GM12872 (cell line): Measurements from ENCODE around the gene ANKRD44.

Experiments used
- TF ChIP-seq, protein P1 (sequence below): IDR thresholded peaks from 3 replicates; pipeline ENCODE4 v1.5.1; 2011; ENCODE audit warnings: low read depth, mild to moderate bottlenecking, low read length, moderate library complexity; ENCODE audit not compliant: insufficient read depth

The ANKRD44 gene

DNA sequence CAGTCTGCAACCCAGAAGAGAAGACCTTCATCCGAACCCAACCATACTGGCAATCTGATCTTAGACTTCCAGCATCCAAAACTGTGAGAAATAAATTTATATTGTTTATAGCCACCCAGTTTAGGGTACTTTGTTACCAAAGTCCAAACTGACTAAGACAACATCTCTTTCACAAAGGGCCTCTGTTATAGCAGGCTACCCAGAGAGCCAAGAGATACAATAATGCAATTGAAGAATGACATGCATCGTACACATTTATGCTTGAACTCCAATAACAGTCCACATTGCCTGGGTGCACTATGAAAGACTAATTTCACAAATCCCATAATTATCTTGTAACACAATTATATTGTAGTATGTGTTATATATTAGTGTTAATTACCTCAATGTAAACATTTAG is 39.1 kb upstream of the ANKRD44 start:
- TF ChIP-seq, protein P1, sequence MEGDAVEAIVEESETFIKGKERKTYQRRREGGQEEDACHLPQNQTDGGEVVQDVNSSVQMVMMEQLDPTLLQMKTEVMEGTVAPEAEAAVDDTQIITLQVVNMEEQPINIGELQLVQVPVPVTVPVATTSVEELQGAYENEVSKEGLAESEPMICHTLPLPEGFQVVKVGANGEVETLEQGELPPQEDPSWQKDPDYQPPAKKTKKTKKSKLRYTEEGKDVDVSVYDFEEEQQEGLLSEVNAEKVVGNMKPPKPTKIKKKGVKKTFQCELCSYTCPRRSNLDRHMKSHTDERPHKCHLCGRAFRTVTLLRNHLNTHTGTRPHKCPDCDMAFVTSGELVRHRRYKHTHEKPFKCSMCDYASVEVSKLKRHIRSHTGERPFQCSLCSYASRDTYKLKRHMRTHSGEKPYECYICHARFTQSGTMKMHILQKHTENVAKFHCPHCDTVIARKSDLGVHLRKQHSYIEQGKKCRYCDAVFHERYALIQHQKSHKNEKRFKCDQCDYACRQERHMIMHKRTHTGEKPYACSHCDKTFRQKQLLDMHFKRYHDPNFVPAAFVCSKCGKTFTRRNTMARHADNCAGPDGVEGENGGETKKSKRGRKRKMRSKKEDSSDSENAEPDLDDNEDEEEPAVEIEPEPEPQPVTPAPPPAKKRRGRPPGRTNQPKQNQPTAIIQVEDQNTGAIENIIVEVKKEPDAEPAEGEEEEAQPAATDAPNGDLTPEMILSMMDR: no peak

DNA sequence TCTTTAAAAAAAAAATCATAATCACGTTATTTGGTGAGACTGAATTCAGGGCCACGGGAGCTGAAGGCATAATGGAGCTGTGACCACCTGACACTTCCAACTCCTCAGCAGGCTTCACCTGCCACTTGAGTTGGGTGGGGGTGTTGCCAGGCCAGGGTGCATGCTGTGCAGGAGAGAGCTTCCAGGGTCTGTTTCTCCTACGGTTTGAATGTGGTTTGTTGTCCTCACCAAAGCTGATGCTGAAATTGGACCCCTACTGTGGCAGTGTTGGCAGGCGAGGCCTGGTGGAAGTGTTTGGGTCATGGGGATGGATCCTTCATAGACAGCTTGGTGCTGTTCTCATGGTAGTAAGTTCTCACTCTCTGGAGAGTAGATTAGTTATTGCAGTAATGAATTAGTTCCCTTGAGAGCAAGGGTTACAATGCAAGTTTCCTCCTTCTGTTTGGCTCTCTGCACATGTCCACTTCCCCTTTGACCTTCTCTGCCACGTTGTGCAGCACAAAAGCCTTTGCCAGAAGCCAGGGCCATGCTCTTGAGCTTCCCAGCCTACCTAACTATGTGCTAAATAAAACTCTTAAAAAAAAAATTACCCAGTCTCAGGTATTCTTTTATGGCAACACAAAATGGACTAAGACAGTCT is 38.3 kb upstream of the ANKRD44 start:
- TF ChIP-seq, protein P1: no peak

DNA sequence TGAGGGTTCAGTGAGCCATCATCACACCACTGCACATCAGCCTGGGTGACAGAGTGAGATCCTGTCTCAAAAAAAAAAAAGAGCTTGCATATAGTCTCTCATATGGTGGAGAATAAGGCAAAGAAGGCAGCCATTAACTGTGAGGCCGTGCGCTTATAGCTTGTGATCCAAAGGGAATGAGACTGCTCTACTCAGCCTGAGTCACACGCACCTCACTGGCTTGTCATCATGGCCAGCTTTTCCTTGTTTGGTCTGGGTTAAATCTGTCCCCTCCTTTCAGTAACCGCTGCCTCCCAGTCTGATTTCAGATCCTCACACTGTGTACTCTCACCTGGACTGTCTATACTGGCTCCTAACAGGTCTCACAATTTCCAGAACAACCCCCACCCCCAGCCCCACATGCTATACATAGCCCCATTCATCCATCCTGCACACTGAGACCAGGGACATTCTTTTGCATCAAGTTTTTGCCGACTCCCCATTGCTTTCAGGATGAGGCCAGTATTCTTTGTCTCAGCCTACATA is 35.3 kb upstream of the ANKRD44 start:
- TF ChIP-seq, protein P1: no peak

DNA sequence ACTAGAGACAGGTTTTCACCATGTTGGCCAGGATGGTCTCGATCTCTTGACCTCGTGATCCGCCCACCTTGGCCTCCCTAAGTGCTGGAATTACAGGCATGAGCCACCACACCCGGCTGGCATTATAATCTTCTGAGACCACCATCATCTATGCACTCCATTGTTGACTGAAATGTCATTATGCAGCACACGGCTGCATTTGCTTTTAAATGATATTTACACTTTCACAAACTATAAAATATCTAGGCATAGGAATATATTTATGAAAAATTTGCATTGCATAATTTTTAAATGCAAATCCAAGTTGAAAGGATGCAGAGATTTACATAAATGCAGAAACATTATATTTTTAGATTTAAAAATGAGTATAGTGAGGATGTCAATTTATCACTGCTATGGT is 30.0 kb upstream of the ANKRD44 start:
- TF ChIP-seq, protein P1: no peak

DNA sequence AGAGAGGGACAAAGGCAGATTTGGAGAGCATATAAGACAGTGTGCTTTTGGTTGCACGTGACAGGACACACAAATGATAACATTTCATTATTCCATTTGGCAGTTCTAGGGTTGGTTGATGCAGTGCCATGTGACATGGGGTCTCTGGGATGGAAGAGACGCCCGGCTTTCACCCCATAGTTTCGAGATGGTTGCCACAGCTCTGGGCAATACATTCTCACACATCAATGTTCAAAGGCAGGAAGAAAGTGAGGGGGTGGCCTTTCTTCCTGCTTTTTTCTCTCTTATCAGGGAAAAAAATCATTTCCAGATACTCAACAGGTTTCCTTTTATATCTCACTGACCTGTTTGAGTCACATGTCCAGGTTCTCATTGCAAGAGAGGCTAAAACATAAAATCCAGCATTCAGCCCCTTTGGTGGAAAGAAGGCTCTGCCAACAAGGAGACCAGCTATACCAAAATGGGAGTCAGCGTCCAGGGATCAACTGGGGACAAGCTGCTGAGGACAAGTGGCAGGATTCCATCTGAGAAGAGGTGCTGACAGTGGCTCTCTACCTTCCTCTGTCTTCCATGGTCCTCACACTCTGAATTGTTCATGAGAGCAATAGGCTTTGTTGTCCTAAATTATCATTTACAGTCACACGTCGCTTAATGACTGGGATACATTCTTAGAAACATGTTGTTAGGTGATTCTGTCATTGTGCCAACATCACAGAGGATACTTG is 29.1 kb upstream of the ANKRD44 start:
- TF ChIP-seq, protein P1: no peak

DNA sequence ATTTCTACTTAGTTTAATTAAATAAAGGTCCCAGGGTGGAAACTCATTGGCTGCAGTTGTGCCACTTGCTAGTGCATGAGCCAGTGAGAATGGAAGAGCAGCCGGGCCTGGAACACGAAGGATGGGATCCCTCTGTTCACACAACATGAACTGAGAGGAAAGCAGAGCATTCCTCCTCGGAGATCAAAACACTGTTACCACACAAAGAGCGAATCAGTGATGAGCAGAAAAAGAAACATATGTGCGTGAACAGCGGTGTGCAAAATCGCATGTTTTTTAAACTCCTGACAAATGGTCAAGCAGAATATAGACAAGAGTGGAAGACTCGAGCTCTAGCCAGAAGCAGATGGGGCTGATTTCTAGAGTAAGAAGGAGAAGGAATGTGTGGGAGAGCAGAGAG is 28.4 kb upstream of the ANKRD44 start:
- TF ChIP-seq, protein P1: no peak

DNA sequence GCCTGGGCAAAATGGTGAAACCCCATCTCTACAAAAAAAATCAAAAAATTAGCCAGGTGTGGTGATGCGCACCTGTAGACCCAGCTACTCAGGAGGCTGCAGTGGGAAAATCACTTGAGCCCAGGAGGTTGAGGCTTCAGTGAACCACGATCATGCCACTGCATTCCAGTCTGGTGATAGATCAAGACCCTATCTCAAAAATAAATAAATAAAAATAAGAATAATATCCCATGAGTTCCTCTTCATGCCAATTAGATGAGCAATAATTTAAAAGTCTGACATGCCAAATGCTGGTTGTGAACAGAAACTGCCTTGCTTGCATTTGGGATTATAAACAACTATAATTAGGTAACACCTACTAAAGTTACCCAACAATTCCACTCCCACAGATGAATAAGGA is 22.1 kb upstream of the ANKRD44 start:
- TF ChIP-seq, protein P1: no peak
